Psoas muscle (tissue), 8 donors: ENCODE measurements around the gene P2RX5. TPM values are rescaled to one million over a fixed set of nuclear protein-coding genes. Genes with fewer than 3 reads are reported as not detected.

Experiments
- ATAC-seq, 4 donors: fragments of 200-7000 bp; cut with Tn5 transposase; one replicate each; pipeline ENCODE4 v1.9.1; 2020; ENCODE audit warnings: moderate library complexity in 3 of 4, mild to moderate bottlenecking in 2 of 4
- DNase-seq, 2 donors: peaks; one replicate each; pipeline ENCODE4 v3.0.0-alpha.2; 2020
- H3K27ac ChIP-seq: fragments of 200-600 bp; one replicate; pipeline ENCODE4 v1.8.0; 2022
- H3K27me3 ChIP-seq, 3 donors: fragments of 200-600 bp in 1 of 3; one replicate each; pipeline versions ENCODE4 v1.6.1 to v1.8.0; 2013 to 2022; ENCODE audit warnings: low read length in 2 of 3, mild to moderate bottlenecking in 2 of 3, moderate library complexity in 1 of 3; ENCODE audit not compliant: insufficient read depth in 3 of 3
- H3K36me3 ChIP-seq, 2 donors: fragments of 200-600 bp in 1 of 2; one replicate each; pipeline versions ENCODE4 v1.6.1 to v1.8.0; 2013 to 2022; ENCODE audit warnings: low read depth in 1 of 2, mild to moderate bottlenecking in 1 of 2, moderate library complexity in 1 of 2; ENCODE audit not compliant: insufficient read depth in 1 of 2
- H3K4me1 ChIP-seq: fragments of 200-600 bp; one replicate; pipeline ENCODE4 v1.8.0; 2022
- H3K4me3 ChIP-seq: fragments of 200-600 bp; one replicate; pipeline ENCODE4 v1.8.0; 2022; ENCODE audit warnings: mild to moderate bottlenecking
- H3K9me3 ChIP-seq: fragments of 200-600 bp; one replicate; pipeline ENCODE4 v1.8.0; 2022
- CTCF ChIP-seq: fragments of 200-600 bp; IDR thresholded peaks from one replicate; pipeline ENCODE4 v1.8.0; 2022; ENCODE audit warnings: antibody characterized with exemption
- WGBS, 3 donors: extraction: QIAGEN DNeasy Blood & Tissue Kit; methylation state at CpG; one replicate each; pipeline versions ENCODE4 v1.1.6 to v1.1.7; 2013; 5-methylcytosine and 5-hydroxymethylcytosine counted together
- intact Hi-C, 2 donors: fragments of 100-400 bp; cut with DNase I; formaldehyde crosslinking; loops; one replicate each; pipeline versions ENCODE4 v1.11.0 to v1.14.2; 2022
- polyA plus RNA-seq, 3 donors: library from polyadenylated mRNA; stranded (reverse); fragments of 200-250 nt; gene quantifications; one replicate each; pipeline ENCODE4 v1.2.3, GENCODE V29; 2013
- total RNA-seq, 4 donors: library from RNA; stranded (reverse); fragmentation: NEBNext Ultra II Directional in 2 of 4; extraction: Animal tissue kit (Norgen Biotek cat#: 25700) in 2 of 4; gene quantifications; one replicate each; pipeline versions ENCODE4 v1.2.1 to v1.2.4, GENCODE V29; 2021 to 2023
- donor health status: healthy with polysubstance abuse.
- donor health status: DM: no; HTN: no; CAD: no; lungs with moderate emphysema.
- donor health status: Bipolar disorder and iron deficiency.
- donor health status: healthy.
- donor health status: DM: yes; HTN: yes; CAD: no.
- donor health status: DM: no; HTN: no; CAD: no.
- donor health status: DM: no; HTN: no; CAD: no.
- donor health status: DM: yes; HTN: yes; CAD: no.

The P2RX5 gene
- total and polyA plus RNA-seq, 7 donors: 15.5 to 138 (median 30.8) TPM

DNA sequence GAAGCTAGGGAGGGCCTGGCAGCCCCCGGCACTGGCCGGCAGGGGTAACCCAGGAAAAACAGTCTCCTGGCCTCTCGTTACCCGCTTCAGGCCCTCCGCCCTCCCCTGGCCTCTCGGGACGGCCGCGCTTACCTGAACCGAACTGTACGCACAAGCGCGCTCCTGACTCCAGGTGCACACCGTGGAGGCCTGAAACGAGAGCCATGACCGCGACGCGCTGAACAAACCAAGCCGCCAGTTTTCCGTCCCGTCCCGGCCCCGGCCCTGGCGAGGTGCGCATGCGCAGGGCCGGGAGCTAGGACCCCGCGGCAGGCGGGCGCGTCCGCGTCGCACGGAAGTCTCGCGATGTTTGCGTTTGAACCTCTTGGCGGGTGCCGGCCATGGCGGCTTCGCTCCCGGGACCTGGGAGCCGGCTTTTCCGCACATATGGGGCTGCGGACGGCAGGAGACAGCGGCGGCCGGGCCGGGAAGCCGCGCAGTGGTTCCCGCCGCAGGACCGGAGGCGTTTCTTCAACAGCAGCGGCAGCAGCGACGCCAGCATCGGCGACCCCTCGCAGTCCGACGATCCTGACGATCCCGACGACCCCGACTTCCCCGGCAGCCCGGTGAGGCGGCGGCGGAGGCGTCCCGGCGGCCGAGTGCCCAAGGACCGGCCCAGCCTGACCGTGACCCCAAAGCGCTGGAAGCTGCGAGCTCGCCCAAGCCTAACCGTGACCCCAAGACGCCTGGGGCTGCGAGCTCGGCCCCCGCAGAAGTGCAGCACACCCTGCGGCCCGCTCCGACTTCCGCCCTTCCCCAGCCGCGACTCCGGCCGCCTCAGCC is 27.8 kb upstream of the P2RX5 start, which contains the start of gene HASPIN:
HASPIN (plus strand) TSS at position 348 of the 822 bp plus-strand sequence; CDS start at position 381, 33 bp downstream.
- Histone ChIP-seq H3K9me3 (no peaks in the 10 kb centered on the region), H3K4me1 (peaks cover 25% of the 10 kb centered on the region), H3K27me3 (no peaks in the 10 kb centered on the region), H3K27ac (peak within 1 kb of the TSS; percentile 91), H3K36me3 (peaks cover 0 to 25% of the 10 kb centered on the region in 2 donors), H3K4me3 (peak within 1 kb of the TSS; percentile 72)
- ATAC-seq (peak; percentile 90 to 97 (median 92)), DNase-seq (peak; percentile 90 to 96)
- TF ChIP-seq CTCF: peak; percentile 26
- intact Hi-C loops: loop anchor here in 1 of 2 donors (5.0 kb wide), 1 partner anchor 41 kb away; no protein-coding TSS in a partner anchor
- whole genome bisulfite sequencing, 3 donors: 0% methylated on average over 83 to 98 of the region's 98 CpGs

GRCh38 chr17:3723188-3723555 is 27.2 kb upstream of the P2RX5 start:
- Histone ChIP-seq H3K4me3 (peak overlapping the region; percentile 72), H3K4me1 (peaks cover 25% of the 10 kb centered on the region), H3K36me3 (peaks cover 0 to 30% of the 10 kb centered on the region in 2 donors), H3K27ac (peak overlapping the region; percentile 91), H3K27me3 (no peaks in the 10 kb centered on the region), H3K9me3 (no peaks in the 10 kb centered on the region)
- no peak for TF ChIP-seq CTCF
- intact Hi-C loops: loop anchor here in 1 of 2 donors (5.0 kb wide), 1 partner anchor 41 kb away; no protein-coding TSS in a partner anchor
- 1 to 2% (median 1%) methylated on average over 13 of the region's 13 CpGs for WGBS, 3 donors
- DNase-seq (no peak), ATAC-seq (peak in 3 of 4 donors; percentile 4 to 49 (median 21))

DNA sequence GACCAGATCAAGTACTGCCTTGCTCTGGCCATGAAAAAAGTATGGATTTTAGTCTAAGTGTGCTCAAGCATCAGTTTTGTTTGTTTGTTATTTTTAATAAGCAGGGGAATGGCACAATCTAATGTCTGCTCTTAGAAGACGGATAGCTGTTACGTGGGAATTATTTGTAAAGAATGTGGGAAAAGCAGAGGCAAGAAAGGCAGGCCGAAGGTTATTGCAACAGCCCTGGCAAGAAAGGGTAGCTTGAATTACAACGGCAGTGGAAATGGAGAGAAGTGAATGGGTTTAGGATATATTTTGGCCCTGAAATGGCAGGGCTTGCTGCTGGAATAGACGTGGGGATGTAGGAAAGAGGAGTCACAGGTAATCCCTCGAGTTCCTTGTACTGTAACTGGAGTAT is 26.8 kb upstream of the P2RX5 start:
- peaks cover 25% of the 10 kb centered on the region for H3K4me1 ChIP-seq

GRCh38 chr17:3719265-3719664 is 23.3 kb upstream of the P2RX5 start:
- no peak for TF ChIP-seq CTCF
- ATAC-seq (peak; percentile 22 to 67 (median 48)), DNase-seq (no peak)
- H3K27ac ChIP-seq: peak overlapping the region; percentile 72
- no peak overlapping the region for H3K4me3 ChIP-seq
- H3K9me3 ChIP-seq: no peaks in the 10 kb centered on the region
- intact Hi-C loops: no loop called here
- H3K36me3 ChIP-seq: peaks cover 7 to 69% of the 10 kb centered on the region in 2 donors
- no peaks in the 10 kb centered on the region for H3K27me3 ChIP-seq
- H3K4me1 ChIP-seq: peaks cover 20% of the 10 kb centered on the region

More for the DNA sequence above, 26.8 kb upstream of the P2RX5 start:
- 21 to 34% (median 26%) methylated on average over 6 of the region's 6 CpGs for WGBS, 3 donors
- Histone ChIP-seq H3K4me3 (peak overlapping the region; percentile 72), H3K9me3 (no peaks in the 10 kb centered on the region), H3K27ac (peak overlapping the region; percentile 91), H3K36me3 (peaks cover 3 to 34% of the 10 kb centered on the region in 2 donors), H3K27me3 (no peaks in the 10 kb centered on the region)
- peak in 2 of 4 donors; percentile 2 to 9 for ATAC-seq
- no peak for TF ChIP-seq CTCF
- intact Hi-C loops: loop anchor here in 1 of 2 donors (5.0 kb wide), 1 partner anchor 40 kb away; no protein-coding TSS in a partner anchor
- DNase-seq: no peak
